22Rv1 (cell line): ENCODE data around the gene ATP6V1E1.

Experiments used
- CTCF ChIP-seq: fragments of 450-650 bp; IDR thresholded peaks from 2 replicates; pipeline ENCODE4 v1.5.1; 2017; ENCODE audit warnings: mild to moderate bottlenecking
- ZFX ChIP-seq: fragments of 450-650 bp; IDR thresholded peaks from 2 replicates; pipeline ENCODE4 v1.6.1; 2017; ENCODE audit warnings: antibody characterized with exemption, borderline replicate concordance

GRCh38 chr22:17647452-17647851 lies 18.9 kb upstream of the ATP6V1E1 start:
- TF ChIP-seq CTCF (no peak), ZFX (no peak)
